ENCODE results near the gene SRGAP3. TPM values are rescaled to one million over a fixed set of nuclear protein-coding genes. Genes with fewer than 3 reads are reported as not detected.

SRGAP3 gene
- total RNA-seq, 1 experiment from 2014 or later = 17.9 TPM

- POLR2A ChIA-PET = no interaction called here
- CTCF ChIA-PET = interaction anchor here (4.7 to 8.7 kb wide), 2 partner anchors 13 to 328 kb away, joined by 29 to 92 read pairs; no protein-coding TSS in a partner anchor
- Mint-ChIP-seq H3K9me3 (peaks cover 8% of the 10 kb centered on the region), H3K27ac (no peak overlapping the region), H3K4me1 (peaks cover 5% of the 10 kb centered on the region; the same call in 1 of the 2 replicates), H3K27me3 (ENCODE audit: low read depth) (peaks cover 9% of the 10 kb centered on the region), H3K4me3 (no peak overlapping the region), H3K36me3 (peaks cover 3% of the 10 kb centered on the region; the same call in 1 of the 2 replicates)
- DNase-seq (ENCODE audit: low spot score) = no peak
- no peak for ATAC-seq
- no peak for TF ChIP-seq RORB (CRISPR knock-in tag; IDR thresholded peaks at IDR 0.05)
- TF ChIP-seq STAT6 (CRISPR knock-in tag; conservative IDR thresholded peaks at IDR 0.05; ENCODE audit: low read depth) = no peak
- TF ChIP-seq ZNF232 (CRISPR knock-in tag; IDR thresholded peaks at IDR 0.05) = no peak
- no peak for TF ChIP-seq SOX15 (CRISPR knock-in tag; IDR thresholded peaks at IDR 0.05)
- TF ChIP-seq MAX (CRISPR knock-in tag; IDR thresholded peaks at IDR 0.05) = no peak
- no peak for TF ChIP-seq NR3C1 (CRISPR knock-in tag; conservative IDR thresholded peaks at IDR 0.05; ENCODE audit: low read depth)
- no peak for TF ChIP-seq E2F1 (CRISPR knock-in tag; IDR thresholded peaks at IDR 0.05)
- TF ChIP-seq ZNF219 (CRISPR knock-in tag; IDR thresholded peaks at IDR 0.05; ENCODE audit: borderline replicate concordance) = no peak
- no peak for TF ChIP-seq SMAD4 (CRISPR knock-in tag; IDR thresholded peaks at IDR 0.05)
- no peak for TF ChIP-seq GRHL2 (CRISPR knock-in tag; IDR thresholded peaks at IDR 0.05; ENCODE audit: insufficient replicate concordance, severe bottlenecking)
- TF ChIP-seq MXD4 (CRISPR knock-in tag; IDR thresholded peaks at IDR 0.05; ENCODE audit: borderline replicate concordance) = no peak
- no peak for TF ChIP-seq ATF1 (CRISPR knock-in tag; IDR thresholded peaks at IDR 0.05)
- TF ChIP-seq NFYB (CRISPR knock-in tag; conservative IDR thresholded peaks at IDR 0.05; ENCODE audit: low read depth) = no peak
- TF ChIP-seq ELF4 (CRISPR knock-in tag; IDR thresholded peaks at IDR 0.05; ENCODE audit: low read depth) = no peak
- no peak for TF ChIP-seq E2F5 (CRISPR knock-in tag; IDR thresholded peaks at IDR 0.05)
These were observed 275.0 kb downstream of the SRGAP3 start for GRCh38 chr3:8974458-8974857.

- CTCF ChIA-PET = interaction anchor here (1.1 to 8.7 kb wide), 5 partner anchors 9 to 754 kb away, joined by 3 to 92 read pairs (median 3); no protein-coding TSS in a partner anchor
- TF ChIP-seq MLX (CRISPR knock-in tag; IDR thresholded peaks at IDR 0.05) (no peak), NFE2L1 (CRISPR knock-in tag; IDR thresholded peaks at IDR 0.05) (no peak), ATF1 (CRISPR knock-in tag; IDR thresholded peaks at IDR 0.05) (no peak), NFYB (CRISPR knock-in tag; conservative IDR thresholded peaks at IDR 0.05; ENCODE audit: low read depth) (0 out of 2 replicates have a peak, but pooled peaks have one; percentile 36)
- H3K4me1 Mint-ChIP-seq = peaks cover 5% of the 10 kb centered on the region; the same call in 1 of the 2 replicates
- H3K36me3 Mint-ChIP-seq = no peaks in the 10 kb centered on the region
- ATAC-seq (peak; percentile 35), DNase-seq (ENCODE audit: low spot score) (no peak)
- no peaks in the 10 kb centered on the region for H3K9me3 Mint-ChIP-seq
- peaks cover 16% of the 10 kb centered on the region for H3K27me3 Mint-ChIP-seq (ENCODE audit: low read depth)
- POLR2A ChIA-PET = no interaction called here
- no peak overlapping the region for H3K4me3 Mint-ChIP-seq
- H3K27ac Mint-ChIP-seq = no peak overlapping the region
These were observed 276.8 kb downstream of the SRGAP3 start for GRCh38 chr3:8972639-8973038.

Data from WTC11 (cell line).